ENCODE results near the gene DLGAP4. TPM values are rescaled to one million over a fixed set of nuclear protein-coding genes. Genes with fewer than 3 reads are reported as not detected.

Gene DLGAP4
- total and polyA plus RNA-seq, 12 donors, result 34.0 to 74.4 (median 55.6) TPM

DNA sequence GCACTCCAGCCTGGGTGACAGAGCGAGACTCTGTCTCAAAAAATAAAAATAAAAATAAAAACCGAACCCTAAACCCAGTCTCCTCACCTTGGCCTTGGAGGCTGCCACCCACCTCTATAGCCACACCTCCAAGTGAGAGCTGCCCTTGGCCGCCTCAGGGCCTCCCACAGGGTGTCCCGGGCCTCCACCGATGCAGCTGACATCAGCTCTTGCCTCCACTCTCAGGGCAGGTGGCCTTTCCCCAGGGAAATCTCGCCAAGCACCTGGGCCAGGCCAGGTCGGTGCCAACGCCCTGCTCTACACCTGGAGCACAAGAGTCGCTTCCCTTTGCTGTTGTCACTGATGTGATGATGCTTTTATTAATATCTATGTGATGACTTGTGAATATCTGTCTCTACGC is 226.2 kb downstream of the DLGAP4 start:
- Histone ChIP-seq H3K9me3 (no peaks in the 10 kb centered on the region), H3K4me3 (no peak overlapping the region), H3K36me3 (peaks cover 0 to 17% (median 12%) of the 10 kb centered on the region in 9 donors), H3K27ac (no peak overlapping the region), H3K27me3 (no peaks in the 10 kb centered on the region), H3K4me1 (peaks cover 0 to 3% (median 0%) of the 10 kb centered on the region in 9 donors)
- ATAC-seq, result peak in 1 of 8 donors; percentile 36
- no peak for TF ChIP-seq CTCF (IDR thresholded peaks at IDR 0.05)
- DNase-seq, result no peak
- WGBS, 2 donors, result 87 to 92% methylated on average over 10 of the region's 10 CpGs
- intact Hi-C loops (cut with DNase I), result loop anchor here in 1 of 10 donors (10.0 kb wide), 1 partner anchor 58 kb away; no protein-coding TSS in a partner anchor

DNA sequence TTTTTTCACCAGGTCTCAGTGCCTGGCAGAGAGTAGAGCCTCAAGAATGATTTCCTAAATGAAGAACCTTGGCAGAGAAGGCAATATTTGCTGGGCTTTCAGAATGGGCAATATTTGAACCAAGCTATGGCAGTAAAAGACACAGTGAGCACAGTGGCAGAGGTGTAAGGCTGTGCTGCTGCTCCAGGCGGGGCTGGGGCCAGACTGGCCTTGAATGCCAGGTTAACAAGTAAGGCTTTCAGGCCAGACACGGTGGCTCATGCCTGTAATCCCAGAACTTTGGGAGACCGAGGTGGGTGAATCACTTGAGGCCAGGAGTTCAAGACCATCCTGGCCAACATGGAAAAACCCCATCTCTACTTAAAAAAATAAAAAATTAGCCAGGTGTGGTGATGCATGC is 226.7 kb downstream of the DLGAP4 start:
- Histone ChIP-seq H3K36me3 (peaks cover 0 to 13% (median 7%) of the 10 kb centered on the region in 9 donors), H3K4me3 (no peak overlapping the region), H3K27me3 (no peaks in the 10 kb centered on the region), H3K9me3 (no peaks in the 10 kb centered on the region), H3K4me1 (peaks cover 0 to 5% (median 0%) of the 10 kb centered on the region in 9 donors), H3K27ac (no peak overlapping the region)
- ATAC-seq, result no peak
- intact Hi-C loops (cut with DNase I), result loop anchor here in 1 of 10 donors (10.0 kb wide), 1 partner anchor 58 kb away; no protein-coding TSS in a partner anchor
- TF ChIP-seq CTCF (IDR thresholded peaks at IDR 0.05), result no peak
- WGBS, 2 donors, result 89 to 93% methylated on average over 3 of the region's 3 CpGs
- no peak for DNase-seq

- Histone ChIP-seq H3K27me3 (no peaks in the 10 kb centered on the region), H3K4me1 (peaks cover 3 to 43% (median 30%) of the 10 kb centered on the region in 9 donors), H3K4me3 (no peak overlapping the region), H3K9me3 (no peaks in the 10 kb centered on the region), H3K36me3 (no peaks in the 10 kb centered on the region), H3K27ac (peak overlapping the region in 8 of 10 donors; percentile 15 to 99 (median 46))
- intact Hi-C loops (cut with DNase I), result loop anchor here in 1 of 10 donors (10.0 kb wide), 1 partner anchor 63 kb away; no protein-coding TSS in a partner anchor
- ATAC-seq (no peak), DNase-seq (no peak)
- WGBS, 2 donors, result 66 to 69% methylated on average over 11 of the region's 11 CpGs
- TF ChIP-seq CTCF (IDR thresholded peaks at IDR 0.05), result no peak
Measured at GRCh38 chr20:36538026-36538722, 232.0 kb downstream of the DLGAP4 start.

DNA sequence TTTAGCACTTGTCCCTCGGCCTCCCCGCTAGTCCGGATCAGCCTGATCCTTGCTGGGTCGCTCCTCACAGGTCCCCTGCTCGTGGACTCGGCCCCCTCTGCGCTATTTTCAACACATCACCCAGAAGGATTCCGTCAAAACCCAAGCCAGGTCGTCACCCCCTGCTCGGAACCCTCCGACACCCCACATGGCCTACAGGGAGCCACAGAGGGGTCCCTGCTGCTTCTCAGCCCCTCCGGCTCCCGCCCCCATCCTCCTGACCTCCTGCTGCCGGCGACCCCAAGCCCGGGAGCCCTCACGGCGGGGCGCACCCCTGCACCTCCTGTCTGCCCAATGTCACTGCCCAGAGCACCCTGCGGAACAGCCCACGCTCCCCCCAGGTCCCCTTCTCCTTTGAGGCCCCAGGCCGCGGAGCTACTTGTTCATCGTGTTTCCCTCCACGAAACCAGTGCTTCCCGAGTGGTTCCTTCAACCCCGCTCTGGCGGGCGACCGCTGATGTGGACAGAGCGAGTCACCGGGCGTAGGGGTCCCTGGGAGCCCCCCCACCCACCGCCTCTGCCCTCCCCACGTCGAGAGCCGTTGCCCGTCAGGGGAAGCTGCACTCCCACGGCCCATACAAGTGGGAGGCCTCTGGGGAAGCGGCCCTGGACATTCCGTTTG is 234.5 kb downstream of the DLGAP4 start:
- H3K36me3 ChIP-seq, result peaks cover 0 to 12% (median 10%) of the 10 kb centered on the region in 9 donors
- ATAC-seq, result peak in 5 of 8 donors; percentile 0 to 5 (median 1)
- DNase-seq, result peak; percentile 31 to 32
- intact Hi-C loops (cut with DNase I), result loop anchor here in 7 of 10 donors (1.0 to 10.0 kb wide), 5 partner anchors 42 to 79 kb away; no protein-coding TSS in a partner anchor
- H3K27ac ChIP-seq, result peak overlapping the region; percentile 91 to 100 (median 98)
- H3K4me3 ChIP-seq, result peak overlapping the region; percentile 75 to 99 (median 96)
- WGBS, 2 donors, result 22 to 28% methylated on average over 41 of the region's 41 CpGs
- no peak for TF ChIP-seq CTCF (IDR thresholded peaks at IDR 0.05)
- H3K27me3 ChIP-seq, result no peaks in the 10 kb centered on the region
- no peaks in the 10 kb centered on the region for H3K9me3 ChIP-seq
- H3K4me1 ChIP-seq, result peaks cover 8 to 68% (median 54%) of the 10 kb centered on the region in 9 donors

All from heart right ventricle (tissue), 16 donors.